Muscle layer of duodenum (tissue), 2 donors: ENCODE results near the gene MGAT4B.

Experiments
- H3K27ac ChIP-seq: one replicate; pipeline ENCODE4 v1.7.0; 2013; ENCODE audit warnings: mild to moderate bottlenecking, low read length
- H3K27me3 ChIP-seq: one replicate; pipeline ENCODE4 v1.7.0; 2013; ENCODE audit warnings: low read depth, mild to moderate bottlenecking, control low read depth, low read length
- H3K36me3 ChIP-seq, 2 donors: one replicate each; pipeline ENCODE4 v1.7.0; 2013; ENCODE audit warnings: low read length in 2 of 2, control low read depth in 1 of 2, mild to moderate bottlenecking in 1 of 2; ENCODE audit not compliant: insufficient read depth in 2 of 2, control insufficient read depth in 1 of 2
- H3K4me1 ChIP-seq, 2 donors: one replicate each; pipeline ENCODE4 v1.7.0; 2013; ENCODE audit warnings: low read length in 2 of 2, mild to moderate bottlenecking in 2 of 2, control low read depth in 1 of 2, moderate library complexity in 1 of 2; ENCODE audit not compliant: insufficient read depth in 2 of 2, control insufficient read depth in 1 of 2
- H3K4me3 ChIP-seq, 2 donors: one replicate each; pipeline ENCODE4 v1.7.0; 2013; ENCODE audit warnings: low read length in 2 of 2, low read depth in 1 of 2, mild to moderate bottlenecking in 1 of 2
- H3K9me3 ChIP-seq, 2 donors: one replicate each; pipeline ENCODE4 v1.7.0; 2013; ENCODE audit warnings: low read length in 2 of 2, control low read depth in 1 of 2, mild to moderate bottlenecking in 1 of 2; ENCODE audit not compliant: control insufficient read depth in 1 of 2
- donor health status: healthy.

The MGAT4B gene

GRCh38 chr5:179773686-179774040 lies 33.0 kb downstream of the MGAT4B start:
- Histone ChIP-seq H3K9me3 (no peaks in the 10 kb centered on the region), H3K4me3 (no peak overlapping the region), H3K36me3 (peaks cover 69 to 76% of the 10 kb centered on the region in 2 donors), H3K27ac (no peak overlapping the region), H3K27me3 (no peaks in the 10 kb centered on the region), H3K4me1 (no peaks in the 10 kb centered on the region)

DNA sequence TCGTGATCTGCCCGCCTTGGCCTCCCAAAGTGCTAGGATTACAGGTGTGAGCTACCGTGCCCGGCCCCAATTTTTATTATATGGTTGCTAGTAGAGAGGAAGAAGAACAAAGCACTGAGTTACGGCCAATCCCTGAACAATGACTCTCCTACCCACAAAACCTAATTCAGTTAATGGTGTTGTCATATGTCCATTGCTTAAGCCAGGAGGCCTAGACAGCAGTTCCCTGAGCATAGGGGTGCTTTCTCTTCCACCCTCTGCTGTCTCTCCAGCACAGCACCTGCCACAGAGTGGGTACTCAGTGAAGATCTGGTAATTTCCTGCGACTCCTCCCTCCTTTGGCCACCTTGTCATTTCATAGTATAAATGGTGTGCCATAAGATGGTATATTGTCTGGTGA lies 34.3 kb downstream of the MGAT4B start:
- H3K27me3 ChIP-seq, result no peaks in the 10 kb centered on the region
- no peak overlapping the region for H3K27ac ChIP-seq
- H3K36me3 ChIP-seq, result peaks cover 67 to 69% of the 10 kb centered on the region in 2 donors
- no peak overlapping the region for H3K4me3 ChIP-seq
- H3K9me3 ChIP-seq, result no peaks in the 10 kb centered on the region
- H3K4me1 ChIP-seq, result no peaks in the 10 kb centered on the region

DNA sequence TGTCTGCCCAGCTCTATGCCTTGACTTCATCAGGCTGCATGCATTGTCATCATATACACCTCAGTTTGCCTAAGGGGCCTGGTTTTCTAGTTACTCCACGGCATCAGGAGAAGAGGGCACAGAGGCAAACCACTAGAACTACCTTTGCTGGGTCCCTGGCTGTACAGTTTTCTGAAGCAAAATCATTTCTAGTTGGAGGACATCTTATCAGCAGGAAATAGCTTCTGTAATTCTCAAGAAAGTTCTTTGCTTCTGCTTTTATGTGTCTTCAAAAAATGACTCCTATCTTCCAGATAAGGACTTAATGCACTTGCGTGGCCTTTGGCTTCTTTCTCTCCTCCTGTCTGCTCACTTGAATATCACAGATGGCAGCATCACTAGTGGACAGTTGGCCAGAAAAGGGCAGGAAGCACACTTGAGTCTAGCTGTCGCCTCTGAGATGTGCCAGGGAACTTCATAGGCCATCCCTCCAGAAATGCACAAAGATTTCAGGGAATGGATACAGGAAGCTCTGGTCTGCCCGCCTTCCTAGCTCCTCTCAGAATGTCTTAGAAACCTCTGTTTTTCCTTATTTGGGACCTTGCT lies 35.3 kb downstream of the MGAT4B start:
- Histone ChIP-seq H3K36me3 (peaks cover 65 to 67% of the 10 kb centered on the region in 2 donors), H3K4me1 (peaks cover 1 to 8% of the 10 kb centered on the region in 2 donors), H3K27me3 (no peaks in the 10 kb centered on the region), H3K27ac (no peak overlapping the region), H3K4me3 (no peak overlapping the region), H3K9me3 (no peaks in the 10 kb centered on the region)

GRCh38 chr5:179769796-179770195 lies 36.9 kb downstream of the MGAT4B start:
- H3K27me3 ChIP-seq, result no peaks in the 10 kb centered on the region
- H3K36me3 ChIP-seq, result peaks cover 66 to 70% of the 10 kb centered on the region in 2 donors
- H3K27ac ChIP-seq, result no peak overlapping the region
- H3K9me3 ChIP-seq, result no peaks in the 10 kb centered on the region
- H3K4me1 ChIP-seq, result peaks cover 12 to 23% of the 10 kb centered on the region in 2 donors
- no peak overlapping the region for H3K4me3 ChIP-seq

GRCh38 chr5:179769271-179769670 lies 37.4 kb downstream of the MGAT4B start:
- Histone ChIP-seq H3K27me3 (no peaks in the 10 kb centered on the region), H3K36me3 (peaks cover 61 to 66% of the 10 kb centered on the region in 2 donors), H3K4me1 (peaks cover 12 to 24% of the 10 kb centered on the region in 2 donors), H3K4me3 (no peak overlapping the region), H3K27ac (no peak overlapping the region), H3K9me3 (no peaks in the 10 kb centered on the region)

- Histone ChIP-seq H3K9me3 (no peaks in the 10 kb centered on the region), H3K4me1 (peaks cover 13 to 32% of the 10 kb centered on the region in 2 donors)
These were observed 38.2 kb downstream of the MGAT4B start for GRCh38 chr5:179768326-179769085.

GRCh38 chr5:179767496-179768100 lies 39.1 kb downstream of the MGAT4B start:
- Histone ChIP-seq H3K27ac (no peak overlapping the region), H3K36me3 (peaks cover 50% of the 10 kb centered on the region in 2 donors), H3K9me3 (no peaks in the 10 kb centered on the region), H3K4me3 (no peak overlapping the region), H3K4me1 (peaks cover 21 to 41% of the 10 kb centered on the region in 2 donors), H3K27me3 (no peaks in the 10 kb centered on the region)

More at GRCh38 chr5:179768326-179769085, 38.2 kb downstream of the MGAT4B start:
- H3K36me3 ChIP-seq, result peaks cover 54 to 58% of the 10 kb centered on the region in 2 donors
- no peak overlapping the region for H3K4me3 ChIP-seq
- H3K27me3 ChIP-seq, result no peaks in the 10 kb centered on the region
- H3K27ac ChIP-seq, result no peak overlapping the region

GRCh38 chr5:179766726-179767455 lies 39.8 kb downstream of the MGAT4B start:
- Histone ChIP-seq H3K27ac (no peak overlapping the region), H3K4me1 (peaks cover 27 to 48% of the 10 kb centered on the region in 2 donors), H3K27me3 (no peaks in the 10 kb centered on the region), H3K36me3 (peaks cover 44 to 46% of the 10 kb centered on the region in 2 donors), H3K4me3 (no peak overlapping the region), H3K9me3 (no peaks in the 10 kb centered on the region)

- H3K36me3 ChIP-seq, result peaks cover 37 to 39% of the 10 kb centered on the region in 2 donors
- H3K27ac ChIP-seq, result no peak overlapping the region
- no peak overlapping the region for H3K4me3 ChIP-seq
- peaks cover 29 to 51% of the 10 kb centered on the region in 2 donors for H3K4me1 ChIP-seq
- H3K27me3 ChIP-seq, result no peaks in the 10 kb centered on the region
- no peaks in the 10 kb centered on the region for H3K9me3 ChIP-seq
These were observed 40.5 kb downstream of the MGAT4B start for GRCh38 chr5:179766021-179766725.

DNA sequence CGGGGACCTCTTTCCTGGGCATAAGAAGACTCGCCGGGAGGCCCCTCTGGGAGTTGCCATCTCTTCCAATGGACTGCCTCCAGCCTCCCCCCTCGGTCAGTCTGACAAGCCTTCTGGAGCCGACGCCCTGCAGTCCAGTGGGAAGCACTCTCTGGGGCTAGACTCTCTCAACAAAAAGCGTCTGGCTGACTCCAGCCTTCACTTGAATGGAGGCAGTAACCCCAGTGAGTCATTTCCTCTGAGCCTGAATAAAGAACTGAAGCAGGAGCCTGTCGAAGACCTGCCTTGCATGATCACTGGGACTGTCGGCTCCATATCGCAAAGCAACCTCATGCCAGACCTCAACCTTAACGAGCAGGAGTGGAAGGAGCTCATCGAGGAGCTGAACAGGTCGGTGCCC lies 41.3 kb downstream of the MGAT4B start:
- no peak overlapping the region for H3K27ac ChIP-seq
- peaks cover 29 to 51% of the 10 kb centered on the region in 2 donors for H3K4me1 ChIP-seq
- no peaks in the 10 kb centered on the region for H3K9me3 ChIP-seq
- H3K27me3 ChIP-seq, result no peaks in the 10 kb centered on the region
- H3K36me3 ChIP-seq, result peaks cover 29 to 31% of the 10 kb centered on the region in 2 donors
- no peak overlapping the region for H3K4me3 ChIP-seq
